GM21367 (cell line): Measurements from ENCODE around the gene SND1.

Experiments used
- ATAC-seq: cut with Tn5 transposase; IDR thresholded peaks from one replicate; pipeline ENCODE4 v1.9.1; 2021; ENCODE audit not compliant: unreplicated experiment

SND1 gene

GRCh38 chr7:127979113-127979727 lies 327.2 kb downstream of the SND1 start:
- ATAC-seq = no peak

- ATAC-seq = no peak
These were observed 327.7 kb downstream of the SND1 start for GRCh38 chr7:127979728-127980126.

GRCh38 chr7:127980901-127981300 lies 328.9 kb downstream of the SND1 start:
- no peak for ATAC-seq

GRCh38 chr7:127981965-127982364 lies 330.0 kb downstream of the SND1 start:
- ATAC-seq = no peak

- ATAC-seq = no peak
These were observed 331.9 kb downstream of the SND1 start for GRCh38 chr7:127983804-127984332.

GRCh38 chr7:127986581-127987521 lies 334.9 kb downstream of the SND1 start:
- ATAC-seq = no peak

GRCh38 chr7:127988751-127989150 lies 336.8 kb downstream of the SND1 start:
- ATAC-seq = no peak

- no peak for ATAC-seq
These were observed 341.3 kb downstream of the SND1 start for GRCh38 chr7:127993317-127993716.

- no peak for ATAC-seq
These were observed 342.0 kb downstream of the SND1 start for GRCh38 chr7:127993987-127994386.

GRCh38 chr7:127995156-127995880 lies 343.3 kb downstream of the SND1 start:
- no peak for ATAC-seq

GRCh38 chr7:127995881-127996215 lies 343.9 kb downstream of the SND1 start:
- ATAC-seq = no peak

GRCh38 chr7:127996253-127997071 lies 344.5 kb downstream of the SND1 start:
- no peak for ATAC-seq

GRCh38 chr7:127997226-127997922 lies 345.4 kb downstream of the SND1 start:
- ATAC-seq = no peak

GRCh38 chr7:127998671-127999070 lies 346.7 kb downstream of the SND1 start:
- no peak for ATAC-seq

- ATAC-seq = no peak
These were observed 348.1 kb downstream of the SND1 start for GRCh38 chr7:128000048-128000447.

GRCh38 chr7:128000854-128001265 lies 348.9 kb downstream of the SND1 start:
- ATAC-seq = peak; percentile 46

GRCh38 chr7:128003167-128003566 lies 351.2 kb downstream of the SND1 start:
- ATAC-seq = peak; percentile 53

- no peak for ATAC-seq
These were observed 351.8 kb downstream of the SND1 start for GRCh38 chr7:128003787-128004186.

- ATAC-seq = no peak
These were observed 352.6 kb downstream of the SND1 start for GRCh38 chr7:128004623-128005022.

GRCh38 chr7:128005117-128005516 lies 353.1 kb downstream of the SND1 start:
- no peak for ATAC-seq
